Hematopoietic multipotent progenitor cell treated with erythropoietin and hydrocortisone succinate and interleukin-3 and kit ligand, for 4 days (in vitro differentiated cells): ENCODE results near the gene LOXL3.

Experiments
- DNase-seq: peaks from one replicate; pipeline ENCODE4 v3.0.0-alpha.2; 2015

Gene LOXL3

GRCh38 chr2:74482801-74483674, 70.7 kb downstream of the LOXL3 start, which contains the start of the genes CCDC142 and TTC31:
TSS of gene CCDC142 (minus strand) at chr2:74482998. CDS start at chr2:74482837, 161 bp downstream.
TSS of gene TTC31 (plus strand) at chr2:74483081. CDS start at chr2:74483096, 15 bp downstream.
- DNase-seq = peak; percentile 99
